ENCODE measurements around the gene PRPF38B. TPM values are rescaled to one million over a fixed set of nuclear protein-coding genes. Genes with fewer than 3 reads are reported as not detected.
A peak's percentile ranks its signal among the peaks of the same experiment; 100 is the strongest.

The PRPF38B gene
- total and polyA plus RNA-seq, 12 donors = 11.2 to 42.7 (median 13.9) TPM

DNA sequence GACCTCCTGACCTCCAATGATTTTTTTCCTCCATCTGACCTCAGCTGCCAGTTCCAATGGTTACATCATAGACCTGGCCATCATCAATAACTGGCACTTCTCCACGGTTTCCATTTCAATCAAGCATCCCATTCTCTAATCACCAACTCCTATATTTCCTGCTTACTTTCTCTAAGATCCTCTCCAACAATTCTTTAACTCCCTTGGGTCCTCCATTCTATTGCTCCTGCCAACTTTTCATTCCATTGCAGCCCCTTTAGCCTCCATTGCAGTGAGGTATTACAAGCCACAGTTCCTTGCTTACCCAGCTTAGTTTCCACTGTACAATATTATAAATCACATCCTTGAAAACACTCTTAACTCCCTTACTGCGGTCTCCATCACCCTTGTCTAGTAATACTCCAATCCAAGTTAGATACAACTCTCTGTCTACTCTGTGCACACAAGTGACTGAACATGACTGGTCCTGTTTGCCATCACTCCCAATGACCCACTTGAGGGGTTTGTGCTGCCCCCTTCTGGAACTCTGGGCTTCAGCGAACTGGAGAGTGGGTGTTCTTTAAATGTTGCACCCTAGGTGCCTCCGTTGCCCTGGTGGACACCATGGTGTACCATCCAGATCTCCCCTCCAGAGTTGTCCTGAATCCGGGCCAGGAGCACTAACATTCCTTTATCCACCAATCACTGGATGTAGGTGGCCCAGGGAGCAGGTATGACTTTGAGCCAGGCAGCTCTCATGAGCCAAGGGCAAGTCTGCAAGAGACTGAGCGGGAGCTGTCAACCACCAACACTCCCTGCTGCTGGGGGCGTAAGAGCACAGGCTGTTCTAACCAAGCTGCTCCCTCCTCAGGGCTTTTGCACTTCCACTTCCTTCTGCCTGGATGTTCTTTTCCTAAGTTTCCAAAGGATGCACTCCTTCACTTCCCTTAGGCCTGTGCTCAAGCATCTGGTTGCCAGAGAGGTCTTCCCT, 16.9 kb downstream of the PRPF38B start:
- Histone ChIP-seq H3K9me3 (no peaks in the 10 kb centered on the region), H3K36me3 (no peaks in the 10 kb centered on the region), H3K27me3 (peaks cover 0 to 10% (median 3%) of the 10 kb centered on the region in 7 donors), H3K4me3 (no peak overlapping the region), H3K27ac (no peak overlapping the region), H3K4me1 (peaks cover 0 to 10% (median 0%) of the 10 kb centered on the region in 9 donors)
- intact Hi-C loops (cut with DNase I) = no loop called here
- 62 to 63% methylated on average over 7 of the region's 7 CpGs for WGBS, 2 donors
- TF ChIP-seq, protein P1, sequence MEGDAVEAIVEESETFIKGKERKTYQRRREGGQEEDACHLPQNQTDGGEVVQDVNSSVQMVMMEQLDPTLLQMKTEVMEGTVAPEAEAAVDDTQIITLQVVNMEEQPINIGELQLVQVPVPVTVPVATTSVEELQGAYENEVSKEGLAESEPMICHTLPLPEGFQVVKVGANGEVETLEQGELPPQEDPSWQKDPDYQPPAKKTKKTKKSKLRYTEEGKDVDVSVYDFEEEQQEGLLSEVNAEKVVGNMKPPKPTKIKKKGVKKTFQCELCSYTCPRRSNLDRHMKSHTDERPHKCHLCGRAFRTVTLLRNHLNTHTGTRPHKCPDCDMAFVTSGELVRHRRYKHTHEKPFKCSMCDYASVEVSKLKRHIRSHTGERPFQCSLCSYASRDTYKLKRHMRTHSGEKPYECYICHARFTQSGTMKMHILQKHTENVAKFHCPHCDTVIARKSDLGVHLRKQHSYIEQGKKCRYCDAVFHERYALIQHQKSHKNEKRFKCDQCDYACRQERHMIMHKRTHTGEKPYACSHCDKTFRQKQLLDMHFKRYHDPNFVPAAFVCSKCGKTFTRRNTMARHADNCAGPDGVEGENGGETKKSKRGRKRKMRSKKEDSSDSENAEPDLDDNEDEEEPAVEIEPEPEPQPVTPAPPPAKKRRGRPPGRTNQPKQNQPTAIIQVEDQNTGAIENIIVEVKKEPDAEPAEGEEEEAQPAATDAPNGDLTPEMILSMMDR (IDR thresholded peaks at IDR 0.05) = peak in 4 of 9 donors; percentile 8 to 52 (median 18)
- DNase-seq (no peak), ATAC-seq (no peak)

GRCh38 chr1:108712606-108713150, 20.6 kb downstream of the PRPF38B start, which contains the start of gene FNDC7:
Gene FNDC7, plus strand, starts transcription at chr1:108712908. Its CDS starts 26 bp downstream, at chr1:108712934.
- Histone ChIP-seq H3K36me3 (no peaks in the 10 kb centered on the region), H3K27ac (no peak within 1 kb of the TSS), H3K9me3 (no peaks in the 10 kb centered on the region), H3K4me1 (peaks cover 0 to 4% (median 0%) of the 10 kb centered on the region in 9 donors), H3K4me3 (no peak within 1 kb of the TSS), H3K27me3 (peaks cover 0 to 8% (median 3%) of the 10 kb centered on the region in 7 donors)
- 53 to 56% methylated on average over 9 of the region's 9 CpGs for WGBS, 2 donors
- intact Hi-C loops (cut with DNase I) = no loop called here
- no peak for DNase-seq
- TF ChIP-seq, protein P1 (IDR thresholded peaks at IDR 0.05) = no peak
- ATAC-seq = no peak

- intact Hi-C loops (cut with DNase I) = no loop called here
- H3K27ac ChIP-seq = no peak overlapping the region
Measured at GRCh38 chr1:108715932-108716331, 23.8 kb downstream of the PRPF38B start.

More at GRCh38 chr1:108715932-108716331, 23.8 kb downstream of the PRPF38B start:
- Histone ChIP-seq H3K27me3 (peaks cover 0 to 7% (median 3%) of the 10 kb centered on the region in 7 donors), H3K4me3 (no peak overlapping the region), H3K4me1 (peaks cover 0 to 23% (median 9%) of the 10 kb centered on the region in 9 donors), H3K36me3 (no peaks in the 10 kb centered on the region), H3K9me3 (no peaks in the 10 kb centered on the region)
- TF ChIP-seq, protein P1 (IDR thresholded peaks at IDR 0.05) = no peak
- ATAC-seq = peak in 2 of 8 donors; percentile 12 to 34
- DNase-seq = no peak
- 45 to 54% methylated on average over 5 of the region's 5 CpGs for WGBS, 2 donors
